IMR-90 (cell line): ENCODE measurements around the gene C3orf22. TPM values are rescaled to one million over a fixed set of nuclear protein-coding genes. Genes with fewer than 3 reads are reported as not detected.

Experiments
- ATAC-seq: fragments of 200-7000 bp; cut with Tn5 transposase; 2 replicates; pipeline ENCODE4 v1.9.1; 2020; ENCODE audit warnings: low read depth, mild to moderate bottlenecking, moderate library complexity
- BruUV-seq: library from RNA; stranded (reverse); fragments of 400-500 nt; replicated peaks from 2 replicates; lab custom pipeline; 2021; lab: Mats Ljungman, UMichigan
- CTCF ChIA-PET: fragments of 300-600 bp; formaldehyde crosslinking; extraction: SDS; loops from one replicate; lab custom pipeline; 2021; ENCODE audit warnings: antibody characterized with exemption; lab: Yijun Ruan, JAX
- POLR2A ChIA-PET: fragments of 300-600 bp; sonication (Branson Sonifier 250); formaldehyde crosslinking; loops from one replicate; lab custom pipeline; 2022; ENCODE audit warnings: antibody characterized with exemption; ENCODE audit not compliant: unreplicated experiment; lab: Charles Lee
- DNase-seq: peaks from one replicate; pipeline ENCODE4 v3.0.0; 2013
- H2AFZ ChIP-seq: replicated peaks from 2 replicates; pipeline ENCODE3; 2013; ENCODE audit warnings: low read length, mild to moderate bottlenecking; ENCODE audit not compliant: poor library complexity
- H2AK5ac ChIP-seq: 2 replicates; pipeline ENCODE4 v1.6.1; 2013; ENCODE audit warnings: low read depth, low read length, inconsistent platforms
- H2AK9ac ChIP-seq: replicated peaks from 2 replicates; pipeline ENCODE3; 2013; ENCODE audit warnings: mild to moderate bottlenecking, low read depth, low read length, moderate library complexity; ENCODE audit not compliant: poor library complexity
- H2BK120ac ChIP-seq: 2 replicates; pipeline ENCODE4 v1.6.1; 2013; ENCODE audit warnings: low read depth, low read length, inconsistent platforms
- H2BK15ac ChIP-seq: 3 replicates; pipeline ENCODE4 v1.6.1; 2013; ENCODE audit warnings: low read depth, low read length, inconsistent platforms
- H2BK20ac ChIP-seq: 2 replicates; pipeline ENCODE4 v1.6.1; 2013; ENCODE audit warnings: low read depth, mild to moderate bottlenecking, inconsistent platforms, low read length, moderate library complexity
- H2BK5ac ChIP-seq: 2 replicates; pipeline ENCODE4 v1.6.1; 2013; ENCODE audit warnings: mild to moderate bottlenecking, low read depth, low read length, inconsistent platforms; ENCODE audit not compliant: poor library complexity, severe bottlenecking
- H3K14ac ChIP-seq: replicated peaks from 2 replicates; pipeline ENCODE4 v1.6.1; 2013; ENCODE audit warnings: low read depth, low read length, inconsistent platforms
- H3K18ac ChIP-seq: 2 replicates; pipeline ENCODE4 v1.6.1; 2013; ENCODE audit warnings: low read depth, low read length, control low read depth
- H3K23ac ChIP-seq: 2 replicates; pipeline ENCODE4 v1.6.1; 2013; ENCODE audit warnings: low read depth, low read length, inconsistent platforms
- H3K27ac ChIP-seq: 2 replicates; pipeline ENCODE4 v1.5.1; 2013; ENCODE audit warnings: mild to moderate bottlenecking, control low read depth, low read length; ENCODE audit not compliant: insufficient read depth
- H3K27me3 ChIP-seq: 2 replicates; pipeline ENCODE4 v1.6.1; 2013; ENCODE audit warnings: low read length; ENCODE audit not compliant: control insufficient read depth, insufficient read depth
- H3K36me3 ChIP-seq: 2 replicates; pipeline ENCODE4 v1.6.1; 2013; ENCODE audit warnings: low read length, mixed read lengths; ENCODE audit not compliant: control insufficient read depth, insufficient read depth
- H3K4ac ChIP-seq: 2 replicates; pipeline ENCODE4 v1.6.1; 2013; ENCODE audit warnings: low read depth, low read length, inconsistent platforms
- H3K4me1 ChIP-seq: 2 replicates; pipeline ENCODE4 v1.6.1; 2013; ENCODE audit warnings: low read length, mixed read lengths; ENCODE audit not compliant: control insufficient read depth, insufficient read depth
- H3K4me2 ChIP-seq: 2 replicates; pipeline ENCODE4 v1.6.1; 2013; ENCODE audit warnings: low read depth, mild to moderate bottlenecking, control low read depth, low read length, moderate library complexity
- H3K4me3 ChIP-seq: 2 replicates; pipeline ENCODE4 v1.5.1; 2013; ENCODE audit warnings: low read depth, mild to moderate bottlenecking, control low read depth, low read length, moderate library complexity; ENCODE audit not compliant: insufficient read depth
- H3K56ac ChIP-seq: 2 replicates; pipeline ENCODE4 v1.6.1; 2013; ENCODE audit warnings: low read length, inconsistent platforms; ENCODE audit not compliant: insufficient read depth; ENCODE audit errors: extremely low read depth
- H3K79me1 ChIP-seq, 2 experiments: 2 replicates each; pipeline ENCODE4 v1.6.1; 2013; ENCODE audit warnings: low read length in 2 of 2, inconsistent platforms in 1 of 2, low read depth in 1 of 2
- H3K9ac ChIP-seq: 2 replicates; pipeline ENCODE4 v1.6.1; 2013; ENCODE audit warnings: low read depth, low read length, control low read depth
- H3K9me1 ChIP-seq: 2 replicates; pipeline ENCODE4 v1.6.1; 2013; ENCODE audit warnings: low read length, inconsistent platforms; ENCODE audit not compliant: insufficient read depth
- H3K9me3 ChIP-seq: 2 replicates; pipeline ENCODE4 v1.6.1; 2013; ENCODE audit warnings: low read length; ENCODE audit not compliant: control insufficient read depth, insufficient read depth
- H4K20me1 ChIP-seq: 2 replicates; pipeline ENCODE4 v1.6.1; 2013; ENCODE audit warnings: low read length, inconsistent platforms; ENCODE audit not compliant: insufficient read depth
- H4K5ac ChIP-seq: 2 replicates; pipeline ENCODE4 v1.6.1; 2013; ENCODE audit warnings: mild to moderate bottlenecking, low read depth, low read length, control low read depth
- H4K8ac ChIP-seq, 2 experiments: 2 replicates each; pipeline ENCODE4 v1.6.1; 2013; ENCODE audit warnings: low read depth in 2 of 2, low read length in 2 of 2, control low read depth in 1 of 2, inconsistent platforms in 1 of 2
- H4K91ac ChIP-seq: 2 replicates; pipeline ENCODE4 v1.6.1; 2013; ENCODE audit warnings: low read depth, low read length, inconsistent platforms; ENCODE audit not compliant: insufficient read depth
- BHLHE40 ChIP-seq: fragments of 150-350 bp; IDR thresholded peaks from 2 replicates; pipeline ENCODE4 v1.6.1; 2016; ENCODE audit warnings: mild to moderate bottlenecking, low read depth, low read length
- CEBPB ChIP-seq: IDR thresholded peaks from 2 replicates; pipeline ENCODE4 v1.6.1; 2012; ENCODE audit warnings: low read depth, low read length, improper control_type of control experiment
- CHD1 ChIP-seq: IDR thresholded peaks from 2 replicates; pipeline ENCODE4 v1.6.1; 2012; ENCODE audit warnings: low read depth, low read length, improper control_type of control experiment
- FOS ChIP-seq: fragments of 150-350 bp; IDR thresholded peaks from 2 replicates; pipeline ENCODE4 v1.6.1; 2016; ENCODE audit warnings: low read depth, low read length
- MAFK ChIP-seq: IDR thresholded peaks from 2 replicates; pipeline ENCODE4 v1.6.1; 2012; ENCODE audit warnings: low read depth, low read length, improper control_type of control experiment
- MAZ ChIP-seq: IDR thresholded peaks from 2 replicates; pipeline ENCODE4 v1.6.1; 2012; ENCODE audit warnings: low read depth, mild to moderate bottlenecking, low read length, improper control_type of control experiment, moderate library complexity, borderline replicate concordance
- MXI1 ChIP-seq: IDR thresholded peaks from 2 replicates; pipeline ENCODE4 v1.6.1; 2012; ENCODE audit warnings: low read depth, mild to moderate bottlenecking, low read length, moderate library complexity, borderline replicate concordance
- NFE2L2 ChIP-seq: fragments of 150-350 bp; IDR thresholded peaks from 2 replicates; pipeline ENCODE4 v1.6.1; 2016; ENCODE audit warnings: low read depth, mild to moderate bottlenecking, low read length
- POLR2A ChIP-seq: IDR thresholded peaks from 2 replicates; pipeline ENCODE4 v1.6.1; 2012; ENCODE audit warnings: mild to moderate bottlenecking, low read depth, low read length
- RAD21 ChIP-seq: IDR thresholded peaks from 2 replicates; pipeline ENCODE4 v1.6.1; 2012; ENCODE audit warnings: low read length, improper control_type of control experiment
- RCOR1 ChIP-seq: IDR thresholded peaks from 2 replicates; pipeline ENCODE4 v1.6.1; 2012; ENCODE audit warnings: mild to moderate bottlenecking, low read length, improper control_type of control experiment; ENCODE audit not compliant: insufficient replicate concordance
- RFX5 ChIP-seq: IDR thresholded peaks from 2 replicates; pipeline ENCODE4 v1.8.0; 2012; ENCODE audit warnings: low read depth, mild to moderate bottlenecking, low read length, moderate library complexity
- SMC3 ChIP-seq: fragments of 150-350 bp; IDR thresholded peaks from 2 replicates; pipeline ENCODE4 v1.6.1; 2016; ENCODE audit warnings: low read depth, mild to moderate bottlenecking, antibody characterized with exemption, low read length, moderate library complexity
- WGBS, 2 experiments: methylation state at CpG; one replicate each; pipeline versions ENCODE4 v1.1.5 to v1.1.7; 2013; ENCODE audit warnings: missing lambda C conversion rate in 2 of 2; ENCODE audit not compliant: insufficient read length in 1 of 2; ENCODE audit errors: extremely low coverage in 2 of 2; 5-methylcytosine and 5-hydroxymethylcytosine counted together
- dilution Hi-C: fragments of 300-500 bp; cut with HindIII; formaldehyde crosslinking; loops from one replicate; pipeline ENCODE4 v1.14.3; 2018; ENCODE audit warnings: low sequenced_read_pairs; ENCODE audit not compliant: unreplicated experiment
- in situ Hi-C: fragments of 300-500 bp; cut with MboI; formaldehyde crosslinking; loops from 3 replicates; pipeline ENCODE4 v1.14.3; 2019; ENCODE audit warnings: low sequenced_read_pairs, inconsistent platforms, mixed read lengths
- intact Hi-C: fragments of 100-400 bp; cut with micrococcal nuclease; formaldehyde crosslinking; loops from 2 replicates; pipeline ENCODE4 v1.10.0; 2022
- polyA plus RNA-seq, 3 experiments: library from polyadenylated mRNA; depleted of rRNA; stranded (reverse); fragments of >200 nt; gene quantifications; 2 replicates each; pipeline ENCODE4 v1.2.3, GENCODE V29; 2012; ENCODE audit warnings: low replicate concordance in 1 of 3
- total RNA-seq: library from RNA; depleted of rRNA; stranded (reverse); fragments of >200 nt; gene quantifications from 2 replicates; pipeline ENCODE4 v1.2.3, GENCODE V29; 2012
- TF ChIP-seq, protein P1 (sequence below): fragments of 150-350 bp; IDR thresholded peaks from 2 replicates; pipeline ENCODE4 v1.6.1; 2016; ENCODE audit warnings: low read depth, mild to moderate bottlenecking, low read length, moderate library complexity, borderline replicate concordance
- TF ChIP-seq, protein P2 (sequence below): conservative IDR thresholded peaks from 2 replicates; pipeline ENCODE4 v1.5.1; 2012; ENCODE audit warnings: mild to moderate bottlenecking, low read depth, low read length, improper control_type of control experiment
- TF ChIP-seq, protein P3 (sequence below): fragments of 150-350 bp; IDR thresholded peaks from 2 replicates; pipeline ENCODE4 v1.6.1; 2017; ENCODE audit warnings: mild to moderate bottlenecking, antibody characterized with exemption, low read length, low read depth

Gene C3orf22
- total and polyA plus RNA-seq, 2 of the 4 experiments (the other 2 are of a cell fraction): not detected

DNA sequence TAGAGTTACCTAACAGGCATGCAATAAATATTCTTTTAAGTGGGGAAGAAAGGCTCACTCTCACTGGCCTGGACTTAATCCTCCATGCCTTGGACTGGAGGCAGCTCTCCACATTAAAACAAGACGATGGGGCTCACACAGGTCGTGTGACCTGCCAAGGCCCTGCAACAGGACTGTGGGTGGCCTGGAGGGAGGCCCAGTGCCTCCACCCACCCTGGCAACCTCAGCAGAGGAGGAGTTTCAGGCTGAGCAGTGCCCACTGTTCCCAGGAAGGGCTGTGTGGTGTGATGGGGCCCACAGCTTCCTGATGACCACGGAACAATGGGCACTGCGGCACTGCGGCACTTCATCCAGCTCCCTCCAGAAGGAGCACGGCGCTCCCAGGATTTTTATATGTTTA is 46.7 kb downstream of the C3orf22 start:
- Histone ChIP-seq H3K79me1 (no peaks in the 10 kb centered on the region), H4K20me1 (no peaks in the 10 kb centered on the region), H3K9ac (no peak overlapping the region), H4K91ac (no peak overlapping the region), H4K5ac (no peak overlapping the region), H3K9me3 (no peaks in the 10 kb centered on the region), H2BK20ac (no peak overlapping the region), H2AFZ (no peak overlapping the region), H3K4ac (no peak overlapping the region), H2AK5ac (no peak overlapping the region), H3K4me1 (no peaks in the 10 kb centered on the region), H3K18ac (no peak overlapping the region), H3K9me1 (no peaks in the 10 kb centered on the region), H2BK15ac (no peak overlapping the region), H3K36me3 (no peaks in the 10 kb centered on the region), H2AK9ac (no peak overlapping the region), H2BK120ac (no peak overlapping the region), H2BK5ac (no peak overlapping the region), H3K27ac (no peak overlapping the region), H3K4me2 (no peak overlapping the region), H3K23ac (no peak overlapping the region), H4K8ac (no peak overlapping the region), H3K56ac (no peak overlapping the region), H3K27me3 (peaks cover 30% of the 10 kb centered on the region; the same call in 1 of the 2 replicates), H3K14ac (no peak overlapping the region), H3K4me3 (no peak overlapping the region)
- DNase-seq (no peak), ATAC-seq (no peak)
- no TSS peak for BruUV-seq
- ChIA-PET POLR2A (no interaction called here), CTCF (interaction anchor here (0.8 kb wide), 1 partner anchor 11 kb away, joined by 3 read pairs; no protein-coding TSS in a partner anchor)
- dilution Hi-C loops (no loop called here), intact Hi-C loops (no loop called here), in situ Hi-C loops (no loop called here)
- 75% methylated on average over 5 of the region's 7 CpGs; no CpG with 5 or more reads in 1 of the 2 experiments for WGBS, 2 experiments
- no peak for TF ChIP-seq POLR2A
- no peak for TF ChIP-seq CEBPB
- TF ChIP-seq CHD1: no peak
- no peak for TF ChIP-seq FOS
- TF ChIP-seq SMC3: no peak
- no peak for TF ChIP-seq RAD21
- no peak for TF ChIP-seq MAZ
- no peak for TF ChIP-seq BHLHE40
- TF ChIP-seq MXI1: no peak
- no peak for TF ChIP-seq RCOR1
- TF ChIP-seq, protein P1, sequence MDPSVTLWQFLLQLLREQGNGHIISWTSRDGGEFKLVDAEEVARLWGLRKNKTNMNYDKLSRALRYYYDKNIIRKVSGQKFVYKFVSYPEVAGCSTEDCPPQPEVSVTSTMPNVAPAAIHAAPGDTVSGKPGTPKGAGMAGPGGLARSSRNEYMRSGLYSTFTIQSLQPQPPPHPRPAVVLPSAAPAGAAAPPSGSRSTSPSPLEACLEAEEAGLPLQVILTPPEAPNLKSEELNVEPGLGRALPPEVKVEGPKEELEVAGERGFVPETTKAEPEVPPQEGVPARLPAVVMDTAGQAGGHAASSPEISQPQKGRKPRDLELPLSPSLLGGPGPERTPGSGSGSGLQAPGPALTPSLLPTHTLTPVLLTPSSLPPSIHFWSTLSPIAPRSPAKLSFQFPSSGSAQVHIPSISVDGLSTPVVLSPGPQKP: no peak
- TF ChIP-seq, protein P2, sequence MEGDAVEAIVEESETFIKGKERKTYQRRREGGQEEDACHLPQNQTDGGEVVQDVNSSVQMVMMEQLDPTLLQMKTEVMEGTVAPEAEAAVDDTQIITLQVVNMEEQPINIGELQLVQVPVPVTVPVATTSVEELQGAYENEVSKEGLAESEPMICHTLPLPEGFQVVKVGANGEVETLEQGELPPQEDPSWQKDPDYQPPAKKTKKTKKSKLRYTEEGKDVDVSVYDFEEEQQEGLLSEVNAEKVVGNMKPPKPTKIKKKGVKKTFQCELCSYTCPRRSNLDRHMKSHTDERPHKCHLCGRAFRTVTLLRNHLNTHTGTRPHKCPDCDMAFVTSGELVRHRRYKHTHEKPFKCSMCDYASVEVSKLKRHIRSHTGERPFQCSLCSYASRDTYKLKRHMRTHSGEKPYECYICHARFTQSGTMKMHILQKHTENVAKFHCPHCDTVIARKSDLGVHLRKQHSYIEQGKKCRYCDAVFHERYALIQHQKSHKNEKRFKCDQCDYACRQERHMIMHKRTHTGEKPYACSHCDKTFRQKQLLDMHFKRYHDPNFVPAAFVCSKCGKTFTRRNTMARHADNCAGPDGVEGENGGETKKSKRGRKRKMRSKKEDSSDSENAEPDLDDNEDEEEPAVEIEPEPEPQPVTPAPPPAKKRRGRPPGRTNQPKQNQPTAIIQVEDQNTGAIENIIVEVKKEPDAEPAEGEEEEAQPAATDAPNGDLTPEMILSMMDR: no peak
- no peak for TF ChIP-seq RFX5
- no peak for TF ChIP-seq NFE2L2
- no peak for TF ChIP-seq MAFK
- TF ChIP-seq, protein P3, sequence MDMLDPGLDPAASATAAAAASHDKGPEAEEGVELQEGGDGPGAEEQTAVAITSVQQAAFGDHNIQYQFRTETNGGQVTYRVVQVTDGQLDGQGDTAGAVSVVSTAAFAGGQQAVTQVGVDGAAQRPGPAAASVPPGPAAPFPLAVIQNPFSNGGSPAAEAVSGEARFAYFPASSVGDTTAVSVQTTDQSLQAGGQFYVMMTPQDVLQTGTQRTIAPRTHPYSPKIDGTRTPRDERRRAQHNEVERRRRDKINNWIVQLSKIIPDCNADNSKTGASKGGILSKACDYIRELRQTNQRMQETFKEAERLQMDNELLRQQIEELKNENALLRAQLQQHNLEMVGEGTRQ: no peak
